Breast epithelium (tissue), 4 donors: Measurements from ENCODE around the gene ARID5B. TPM values are rescaled to one million over a fixed set of nuclear protein-coding genes. Genes with fewer than 3 reads are reported as not detected.

ENCODE experiments used
- DNase-seq, 2 donors: peaks; one replicate each; pipeline ENCODE4 v3.0.0-alpha.2; 2019; ENCODE audit warnings: low spot score in 2 of 2
- H3K27ac ChIP-seq, 2 donors: fragments of 200-600 bp; sonication (generic) in 1 of 2; one replicate each; pipeline ENCODE4 v1.5.1; 2016 to 2019; ENCODE audit warnings: mild to moderate bottlenecking in 1 of 2
- H3K27me3 ChIP-seq, 2 donors: fragments of 200-600 bp; sonication (generic) in 1 of 2; one replicate each; pipeline versions ENCODE4 v1.5.1 to v1.6.0; 2017 to 2019; ENCODE audit warnings: control low read depth in 1 of 2, mild to moderate bottlenecking in 1 of 2
- H3K36me3 ChIP-seq: fragments of 200-600 bp; one replicate; pipeline ENCODE4 v1.5.1; 2019
- H3K4me1 ChIP-seq, 2 donors: fragments of 200-600 bp; sonication (generic); one replicate each; pipeline ENCODE4 v1.5.1; 2016 to 2019; ENCODE audit warnings: control low read depth in 1 of 2
- H3K4me3 ChIP-seq, 3 donors: fragments of 200-600 bp; sonication (generic); 1 replicate in 2 of 3; 2 replicates in 1 of 3; pipeline ENCODE4 v1.5.1; 2016 to 2019; ENCODE audit warnings: mild to moderate bottlenecking in 3 of 3, moderate library complexity in 2 of 3
- H3K9me3 ChIP-seq, 2 donors: fragments of 200-600 bp; sonication (generic) in 1 of 2; one replicate each; pipeline ENCODE4 v1.5.1; 2016 to 2019; ENCODE audit warnings: control low read depth in 1 of 2
- CTCF ChIP-seq, 3 donors: fragments of 450-650 bp; IDR thresholded peaks; one replicate each; pipeline ENCODE4 v1.5.1; 2016 to 2017; ENCODE audit warnings: antibody characterized with exemption in 3 of 3, mild to moderate bottlenecking in 3 of 3, moderate library complexity in 3 of 3
- POLR2A ChIP-seq: fragments of 450-650 bp; IDR thresholded peaks from one replicate; pipeline ENCODE4 v1.6.1; 2016; ENCODE audit warnings: antibody characterized with exemption, mild to moderate bottlenecking, moderate library complexity
- POLR2AphosphoS5 ChIP-seq, 3 donors: sonication (generic); formaldehyde crosslinking; IDR thresholded peaks; one replicate each; pipeline ENCODE4 v1.6.1; 2017; ENCODE audit warnings: antibody characterized with exemption in 3 of 3
- intact Hi-C: fragments of 100-400 bp; cut with DNase I; formaldehyde crosslinking; loops from one replicate; pipeline ENCODE4 v1.15.1; 2023; ENCODE audit warnings: low total_unique reads
- total RNA-seq, 3 donors: library from RNA; depleted of rRNA; stranded (reverse); fragments of >200 nt; gene quantifications; one replicate each; pipeline ENCODE4 v1.1.0, GENCODE V29; 2016

ARID5B gene
- total RNA-seq, 3 donors from 2014 or later: 89.5 to 166 (median 125) TPM

- intact Hi-C loops: no loop called here
- no peak overlapping the region for H3K4me3 ChIP-seq
- no peaks in the 10 kb centered on the region for H3K36me3 ChIP-seq
- TF ChIP-seq POLR2A (no peak), POLR2AphosphoS5 (IDR thresholded peaks at IDR 0.05) (no peak), CTCF (IDR thresholded peaks at IDR 0.05) (no peak)
- no peaks in the 10 kb centered on the region for H3K27me3 ChIP-seq
- no peak for DNase-seq
- H3K4me1 ChIP-seq: peaks cover 0 to 6% of the 10 kb centered on the region in 2 donors
- H3K9me3 ChIP-seq: no peaks in the 10 kb centered on the region
- no peak overlapping the region for H3K27ac ChIP-seq
These were observed 100.4 kb downstream of the ARID5B start for GRCh38 chr10:62001898-62002297.

GRCh38 chr10:62002753-62003152 lies 101.3 kb downstream of the ARID5B start:
- TF ChIP-seq POLR2AphosphoS5 (IDR thresholded peaks at IDR 0.05) (no peak), CTCF (IDR thresholded peaks at IDR 0.05) (no peak), POLR2A (no peak)
- intact Hi-C loops: no loop called here
- H3K27me3 ChIP-seq: no peaks in the 10 kb centered on the region
- no peak overlapping the region for H3K4me3 ChIP-seq
- H3K36me3 ChIP-seq: no peaks in the 10 kb centered on the region
- no peak for DNase-seq
- peaks cover 0 to 6% of the 10 kb centered on the region in 2 donors for H3K4me1 ChIP-seq
- H3K9me3 ChIP-seq: no peaks in the 10 kb centered on the region
- peak overlapping the region in 1 of 2 donors; percentile 57 for H3K27ac ChIP-seq

GRCh38 chr10:62004042-62004441 lies 102.5 kb downstream of the ARID5B start:
- no peaks in the 10 kb centered on the region for H3K9me3 ChIP-seq
- no peak overlapping the region for H3K27ac ChIP-seq
- H3K4me3 ChIP-seq: no peak overlapping the region
- DNase-seq: no peak
- TF ChIP-seq CTCF (IDR thresholded peaks at IDR 0.05) (no peak), POLR2A (no peak), POLR2AphosphoS5 (IDR thresholded peaks at IDR 0.05) (no peak)
- peaks cover 0 to 6% of the 10 kb centered on the region in 2 donors for H3K4me1 ChIP-seq
- intact Hi-C loops: no loop called here
- no peaks in the 10 kb centered on the region for H3K36me3 ChIP-seq
- no peaks in the 10 kb centered on the region for H3K27me3 ChIP-seq

- no peak for DNase-seq
- no peaks in the 10 kb centered on the region for H3K36me3 ChIP-seq
- no peaks in the 10 kb centered on the region for H3K27me3 ChIP-seq
- H3K4me3 ChIP-seq: no peak overlapping the region
- H3K4me1 ChIP-seq: peaks cover 0 to 6% of the 10 kb centered on the region in 2 donors
- no peaks in the 10 kb centered on the region for H3K9me3 ChIP-seq
- H3K27ac ChIP-seq: peak overlapping the region; percentile 54 to 55
- intact Hi-C loops: loop anchor here (5.0 kb wide), 1 partner anchor 83 kb away; no protein-coding TSS in a partner anchor
- no peak for TF ChIP-seq CTCF (IDR thresholded peaks at IDR 0.05)
- no peak for TF ChIP-seq POLR2AphosphoS5 (IDR thresholded peaks at IDR 0.05)
- TF ChIP-seq POLR2A: no peak
These were observed 103.8 kb downstream of the ARID5B start for GRCh38 chr10:62005281-62005680.

- Histone ChIP-seq H3K4me3 (no peak overlapping the region), H3K27ac (peak overlapping the region; percentile 54 to 55), H3K27me3 (no peaks in the 10 kb centered on the region), H3K36me3 (no peaks in the 10 kb centered on the region), H3K4me1 (peaks cover 0 to 6% of the 10 kb centered on the region in 2 donors), H3K9me3 (no peaks in the 10 kb centered on the region)
- no peak for DNase-seq
- intact Hi-C loops: loop anchor here (5.0 kb wide), 1 partner anchor 83 kb away; no protein-coding TSS in a partner anchor
- no peak for TF ChIP-seq POLR2AphosphoS5 (IDR thresholded peaks at IDR 0.05)
These were observed 104.2 kb downstream of the ARID5B start for GRCh38 chr10:62005687-62006086.

GRCh38 chr10:62007145-62007544 lies 105.6 kb downstream of the ARID5B start:
- Histone ChIP-seq H3K36me3 (no peaks in the 10 kb centered on the region), H3K27me3 (no peaks in the 10 kb centered on the region), H3K9me3 (no peaks in the 10 kb centered on the region), H3K4me1 (peaks cover 0 to 15% of the 10 kb centered on the region in 2 donors), H3K4me3 (no peak overlapping the region), H3K27ac (no peak overlapping the region)
- intact Hi-C loops: loop anchor here (5.0 kb wide), 1 partner anchor 85 kb away; no protein-coding TSS in a partner anchor
- no peak for TF ChIP-seq POLR2AphosphoS5 (IDR thresholded peaks at IDR 0.05)
- no peak for TF ChIP-seq CTCF (IDR thresholded peaks at IDR 0.05)
- TF ChIP-seq POLR2A: no peak
- no peak for DNase-seq
